Large intestine (tissue), 3 donors: ENCODE data around the gene EPGN. TPM values are rescaled to one million over a fixed set of nuclear protein-coding genes. Genes with fewer than 3 reads are reported as not detected.

Experiments
- DNase-seq, 2 donors: peaks; one replicate each; pipeline versions ENCODE4 v3.0.0 to v3.0.0-alpha.2; 2013
- H3K27ac ChIP-seq: one replicate; pipeline ENCODE4 v1.5.1; 2013; ENCODE audit warnings: low read length
- H3K27me3 ChIP-seq: 2 replicates; pipeline ENCODE4 v1.6.1; 2013; ENCODE audit warnings: low read length; ENCODE audit not compliant: control insufficient read depth, insufficient read depth
- H3K36me3 ChIP-seq: 2 replicates; pipeline ENCODE4 v1.6.1; 2013; ENCODE audit warnings: low read length; ENCODE audit not compliant: control insufficient read depth, insufficient read depth
- H3K4me1 ChIP-seq: one replicate; pipeline ENCODE4 v1.6.1; 2013; ENCODE audit warnings: low read length; ENCODE audit not compliant: control insufficient read depth, insufficient read depth
- H3K4me3 ChIP-seq: one replicate; pipeline ENCODE4 v1.5.1; 2013; ENCODE audit warnings: low read length
- H3K9me3 ChIP-seq: one replicate; pipeline ENCODE4 v1.6.1; 2013; ENCODE audit warnings: mild to moderate bottlenecking, low read depth, low read length, moderate library complexity; ENCODE audit not compliant: control insufficient read depth
- WGBS: methylation state at CpG from one replicate; pipeline ENCODE4 v1.1.5; 2013; ENCODE audit warnings: low lambda C conversion rate; ENCODE audit not compliant: insufficient coverage; 5-methylcytosine and 5-hydroxymethylcytosine counted together
- polyA plus RNA-seq: library from polyadenylated mRNA; unstranded; fragments of 120-200 nt; gene quantifications from one replicate; pipeline ENCODE4 v1.2.1, GENCODE V29; 2013

The EPGN gene
- polyA plus RNA-seq, 1 donor = 0.12 TPM

DNA sequence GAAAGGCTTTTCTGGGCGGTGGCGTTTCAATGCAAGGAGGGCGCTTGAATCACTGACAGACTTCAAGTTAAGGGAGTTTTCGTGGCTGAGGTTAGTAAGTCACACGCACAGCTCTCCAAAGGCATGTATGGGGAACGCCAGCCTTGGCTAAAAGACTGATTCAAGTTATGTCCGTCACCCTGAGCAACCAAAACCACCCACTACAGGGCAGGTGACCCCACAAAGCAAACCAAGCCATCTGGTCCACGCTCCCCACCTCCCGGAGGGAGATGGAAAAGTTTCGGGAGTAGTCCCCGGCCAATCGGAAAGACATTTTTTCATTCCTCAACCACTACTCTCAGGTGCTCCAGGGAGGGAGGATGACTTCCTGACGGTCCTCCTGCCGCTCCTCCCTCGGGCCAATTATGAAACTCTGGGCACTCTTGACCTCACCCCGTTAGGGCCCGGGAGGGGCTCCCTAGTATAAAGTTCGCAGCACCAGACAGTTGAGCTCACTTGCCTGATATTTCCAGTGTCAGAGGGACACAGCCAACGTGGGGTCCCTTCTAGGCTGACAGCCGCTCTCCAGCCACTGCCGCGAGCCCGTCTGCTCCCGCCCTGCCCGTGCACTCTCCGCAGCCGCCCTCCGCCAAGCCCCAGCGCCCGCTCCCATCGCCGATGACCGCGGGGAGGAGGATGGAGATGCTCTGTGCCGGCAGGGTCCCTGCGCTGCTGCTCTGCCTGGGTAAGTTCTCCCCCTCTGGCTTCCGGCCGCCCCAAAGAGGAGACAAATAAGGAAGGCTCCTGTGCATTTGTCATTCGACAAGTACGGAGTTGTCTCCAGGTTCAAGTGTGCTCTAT is 56.6 kb downstream of the EPGN start, which contains the start of gene EREG:
Gene EREG, plus strand, starts transcription at position 494 of the 840 bp plus-strand sequence. Its CDS starts 164 bp downstream, at position 658.
- no CpG with 5 or more reads among the region's 40 CpGs for WGBS
- Histone ChIP-seq H3K27ac (peak within 1 kb of the TSS; percentile 75), H3K27me3 (peaks cover 6% of the 10 kb centered on the region), H3K4me3 (peak within 1 kb of the TSS; percentile 77), H3K36me3 (no peaks in the 10 kb centered on the region), H3K4me1 (peaks cover 5% of the 10 kb centered on the region), H3K9me3 (no peaks in the 10 kb centered on the region)
- DNase-seq = peak; percentile 82 to 91

DNA sequence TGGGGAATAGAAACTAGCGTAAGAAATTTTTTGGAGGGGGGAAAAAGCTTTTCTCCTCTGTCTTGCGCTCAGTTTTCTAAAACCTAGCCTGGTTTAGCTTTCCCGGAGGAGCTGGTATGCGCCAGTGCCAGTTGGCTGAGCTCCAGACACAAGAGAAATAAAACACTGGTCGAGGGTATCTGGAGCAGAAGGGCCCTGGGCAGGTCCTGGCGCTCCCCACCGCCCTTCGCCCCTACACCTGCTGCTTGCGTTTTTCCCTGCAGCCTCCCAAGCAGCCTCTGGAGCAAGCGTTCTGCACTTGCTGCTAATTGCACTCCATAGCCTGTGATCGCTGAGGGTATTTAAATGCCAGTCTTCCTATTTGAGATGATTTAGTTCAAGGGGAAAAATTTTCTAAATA is 57.5 kb downstream of the EPGN start:
- peaks cover 5% of the 10 kb centered on the region for H3K4me1 ChIP-seq
- H3K4me3 ChIP-seq = peak overlapping the region; percentile 77
- H3K27ac ChIP-seq = peak overlapping the region; percentile 75
- H3K36me3 ChIP-seq = no peaks in the 10 kb centered on the region
- no CpG with 5 or more reads among the region's 11 CpGs for WGBS
- no peaks in the 10 kb centered on the region for H3K9me3 ChIP-seq
- peak; percentile 53 to 79 for DNase-seq
- peaks cover 6% of the 10 kb centered on the region for H3K27me3 ChIP-seq

Other genes with a start within 250 kb of the EPGN start
- 8.6 TPM for gene CXCL2, start 209.3 kb upstream of the EPGN start, polyA plus RNA-seq
- 15.2 TPM for gene MTHFD2L, start 150.4 kb upstream of the EPGN start, polyA plus RNA-seq
- 6.8 TPM for gene EREG, start 56.7 kb downstream of the EPGN start, polyA plus RNA-seq
- gene AREG, start 136.7 kb downstream of the EPGN start, polyA plus RNA-seq = 4.6 TPM